GM18498 (cell line): ENCODE results near the gene SCART1.
"Not testable (repeated sequence)": the region's sequence is repeated elsewhere in the genome, so short reads cannot be mapped to it uniquely, and the experiment has no call there.

Source experiments
- ATAC-seq: cut with Tn5 transposase; IDR thresholded peaks from one replicate; pipeline ENCODE4 v1.9.1; 2021; ENCODE audit warnings: mild to moderate bottlenecking, moderate library complexity; ENCODE audit not compliant: unreplicated experiment

Gene SCART1

GRCh38 chr10:133455196-133455595 is 1.5 kb downstream of the SCART1 start:
- no peak for ATAC-seq

DNA sequence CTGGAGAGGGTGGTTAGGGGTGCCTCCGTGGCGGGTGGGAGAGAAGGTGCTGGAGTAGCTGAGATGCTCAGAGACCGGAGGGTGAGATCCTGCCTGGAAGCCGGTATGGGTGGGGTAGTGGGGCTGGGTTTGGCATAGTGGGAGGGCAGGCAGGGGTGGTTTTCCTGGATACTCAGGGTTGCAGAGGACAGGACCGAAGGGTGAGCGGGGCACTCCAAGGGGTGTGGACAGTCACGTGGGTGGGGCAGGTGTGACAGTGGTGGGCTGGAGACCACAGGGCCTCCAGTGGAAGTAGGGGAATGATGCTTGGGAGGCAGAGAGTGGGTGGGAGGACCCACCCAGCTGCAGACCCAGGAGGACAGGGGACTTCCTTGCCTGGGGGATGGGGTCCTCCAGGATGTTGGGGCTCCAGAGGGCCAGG is 1.9 kb downstream of the SCART1 start:
- ATAC-seq: no peak

DNA sequence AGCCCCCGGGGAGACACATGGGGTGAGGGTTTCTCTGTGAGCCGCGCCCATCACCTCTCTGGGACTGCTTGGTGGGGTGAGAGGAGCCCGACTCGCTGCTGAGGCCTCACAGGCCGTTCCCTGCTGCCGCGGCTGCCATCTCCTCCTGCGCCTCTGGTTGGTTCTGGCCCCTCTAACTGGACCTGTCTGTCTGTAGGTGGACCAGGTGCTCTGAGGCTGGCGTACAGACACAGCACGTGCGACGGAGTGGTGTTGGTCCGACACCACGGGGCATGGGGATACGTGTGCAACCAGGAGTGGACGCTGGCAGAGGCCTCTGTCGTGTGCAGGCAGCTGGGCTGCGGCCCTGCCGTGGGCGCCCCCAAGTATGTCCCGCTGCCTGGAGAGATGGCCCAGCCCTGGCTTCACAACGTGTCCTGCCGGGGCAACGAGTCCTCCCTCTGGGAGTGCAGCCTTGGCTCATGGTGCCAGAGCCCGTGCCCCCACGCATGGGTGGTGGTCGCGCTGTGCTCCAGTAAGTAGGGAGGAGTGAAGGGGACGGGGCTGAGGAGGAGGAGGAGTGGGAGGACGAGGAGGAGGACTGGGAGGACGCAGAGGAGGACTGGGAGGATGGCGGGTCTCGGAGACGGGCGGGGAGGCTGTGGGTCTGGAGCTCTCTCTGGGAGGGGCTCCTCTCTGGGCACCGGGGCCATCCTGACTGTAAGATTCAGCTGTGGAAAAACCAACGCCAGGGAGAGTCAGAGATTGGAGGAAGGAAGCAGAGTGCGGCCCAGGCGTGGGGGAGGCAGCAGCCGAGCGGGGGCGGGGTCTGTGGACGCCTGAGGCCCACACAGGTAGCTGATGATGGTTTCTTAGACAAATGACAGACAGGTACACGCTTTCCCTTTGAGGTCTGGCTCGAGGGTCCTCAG is 2.6 kb downstream of the SCART1 start:
- no peak for ATAC-seq

DNA sequence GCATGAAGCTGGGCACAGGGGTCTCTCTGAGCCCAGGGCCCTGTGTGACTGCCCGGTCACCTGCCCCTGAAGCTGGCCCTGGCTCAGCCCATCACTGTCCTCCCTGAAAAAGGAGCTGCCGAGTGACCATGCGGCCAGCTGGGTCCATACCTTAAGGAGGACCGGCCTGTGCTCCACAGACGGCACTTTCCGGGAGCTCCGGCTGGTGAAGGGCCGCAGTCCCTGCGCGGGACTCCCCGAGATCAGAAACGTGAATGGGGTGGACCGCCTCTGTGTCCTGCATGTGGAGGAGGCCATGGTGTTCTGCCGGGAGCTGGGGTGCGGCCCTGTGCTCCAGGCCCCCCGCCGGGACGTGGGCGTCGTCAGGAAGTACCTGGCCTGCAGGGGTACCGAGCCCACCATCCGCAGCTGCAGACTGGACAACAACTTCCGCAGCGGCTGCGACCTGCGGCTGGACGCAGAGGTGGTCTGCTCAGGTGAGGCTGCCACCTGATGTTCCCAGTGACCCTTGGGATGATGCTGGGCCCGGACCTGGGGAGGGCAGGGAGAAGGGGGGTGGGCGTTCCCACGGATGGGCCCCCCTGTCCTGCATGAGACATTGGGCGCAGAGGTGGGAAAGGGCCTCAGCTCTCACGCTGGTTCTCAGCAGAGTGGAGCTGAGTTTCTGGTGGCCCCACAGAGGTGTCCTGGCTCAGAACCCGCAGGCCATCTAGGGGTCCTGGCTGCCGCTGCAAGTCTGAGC is 3.5 kb downstream of the SCART1 start:
- no peak for ATAC-seq

DNA sequence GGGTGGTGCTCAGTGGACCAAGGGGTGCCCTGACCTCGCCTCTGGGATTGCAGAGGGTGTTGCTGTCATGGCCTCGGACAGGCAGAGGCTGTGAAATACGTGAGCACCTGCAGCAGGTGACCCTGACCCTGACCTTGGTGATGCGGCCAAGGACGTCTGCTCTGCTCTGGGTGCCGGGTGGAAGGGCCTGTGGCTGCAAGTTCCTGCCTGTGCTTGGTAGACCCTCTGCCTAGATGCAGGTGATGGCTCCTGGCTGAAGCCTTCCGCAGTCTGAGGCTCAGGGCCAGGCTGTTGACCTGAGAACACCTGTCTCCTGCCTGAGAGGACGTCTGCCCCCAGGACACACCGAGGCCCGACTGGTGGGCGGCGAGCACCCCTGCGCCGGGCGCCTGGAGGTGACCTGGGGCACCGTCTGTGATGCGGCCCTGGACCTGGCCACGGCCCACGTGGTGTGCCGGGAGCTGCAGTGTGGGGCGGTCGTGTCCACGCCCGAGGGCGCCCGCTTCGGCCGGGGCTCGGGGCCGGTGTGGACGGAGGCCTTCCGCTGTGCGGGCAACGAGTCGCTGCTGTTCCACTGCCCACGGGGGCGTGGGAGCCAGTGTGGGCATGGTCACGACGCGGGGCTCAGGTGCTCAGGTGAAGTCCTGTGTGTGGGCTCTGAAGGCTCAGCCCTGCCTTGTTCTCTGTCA is 4.4 kb downstream of the SCART1 start:
- ATAC-seq: no peak

- no peak for ATAC-seq
Measured at GRCh38 chr10:133458710-133459453, 5.1 kb downstream of the SCART1 start.

DNA sequence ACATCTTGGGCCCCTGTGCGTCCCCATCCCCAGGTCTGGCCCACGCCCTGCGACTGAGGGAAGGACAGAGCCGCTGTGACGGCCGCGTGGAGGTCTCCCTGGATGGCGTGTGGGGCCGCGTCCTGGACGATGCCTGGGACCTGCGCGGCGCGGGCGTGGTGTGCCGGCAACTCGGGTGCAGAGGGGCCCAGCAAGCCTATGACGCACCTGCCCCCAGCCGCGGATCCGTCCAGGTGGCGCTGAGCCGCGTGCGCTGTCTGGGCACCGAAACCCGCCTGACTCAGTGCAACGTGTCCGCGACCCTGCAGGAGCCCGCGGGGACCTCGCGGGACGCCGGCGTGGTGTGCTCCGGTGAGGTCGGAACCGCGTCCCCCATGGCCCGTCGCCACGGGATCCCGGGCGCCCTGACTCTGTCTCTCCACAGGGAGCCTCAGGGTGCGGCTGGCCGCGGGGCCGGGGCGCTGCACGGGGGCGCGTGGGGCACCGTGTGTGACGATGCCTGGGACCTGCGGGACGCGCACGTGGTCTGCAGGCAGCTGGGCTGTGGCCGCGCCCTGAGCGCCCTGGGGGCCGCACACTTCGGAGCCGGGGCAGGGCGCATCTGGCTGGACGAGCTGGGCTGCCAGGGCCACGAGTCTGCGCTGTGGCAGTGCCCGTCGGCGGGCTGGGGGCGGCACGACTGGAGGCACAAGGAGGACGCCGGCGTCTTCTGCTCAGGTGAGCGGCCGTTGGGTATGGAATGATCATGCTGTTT is 5.9 kb downstream of the SCART1 start:
- ATAC-seq: no peak

DNA sequence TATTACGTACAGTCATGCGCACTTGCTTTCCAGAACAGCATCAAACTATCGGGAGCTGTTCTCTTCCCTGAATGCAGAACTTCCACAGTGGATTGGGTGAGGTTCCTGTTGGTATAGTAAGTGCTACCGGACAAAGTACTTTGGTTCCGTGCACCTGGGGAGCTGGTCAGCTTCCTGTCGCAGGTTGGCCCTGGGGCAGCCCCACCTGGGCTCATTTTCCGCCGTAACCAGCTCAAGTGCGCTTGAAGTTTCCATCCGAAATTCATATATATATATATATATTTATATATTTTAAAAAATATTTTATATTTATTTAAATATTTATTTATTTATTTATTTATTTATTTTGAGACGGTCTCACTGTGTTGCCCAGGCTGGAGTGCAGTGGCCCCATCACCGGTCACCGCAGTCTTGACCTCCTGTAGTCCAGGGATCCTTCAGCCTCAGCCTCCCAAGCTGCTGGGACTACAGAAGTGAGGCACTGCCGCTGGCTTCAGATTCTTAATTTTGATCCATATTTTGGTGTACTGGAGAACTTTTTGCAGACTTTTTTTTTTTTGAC is 6.5 kb downstream of the SCART1 start:
- ATAC-seq: no peak

GRCh38 chr10:133461027-133461426 is 7.3 kb downstream of the SCART1 start:
- ATAC-seq: no peak

DNA sequence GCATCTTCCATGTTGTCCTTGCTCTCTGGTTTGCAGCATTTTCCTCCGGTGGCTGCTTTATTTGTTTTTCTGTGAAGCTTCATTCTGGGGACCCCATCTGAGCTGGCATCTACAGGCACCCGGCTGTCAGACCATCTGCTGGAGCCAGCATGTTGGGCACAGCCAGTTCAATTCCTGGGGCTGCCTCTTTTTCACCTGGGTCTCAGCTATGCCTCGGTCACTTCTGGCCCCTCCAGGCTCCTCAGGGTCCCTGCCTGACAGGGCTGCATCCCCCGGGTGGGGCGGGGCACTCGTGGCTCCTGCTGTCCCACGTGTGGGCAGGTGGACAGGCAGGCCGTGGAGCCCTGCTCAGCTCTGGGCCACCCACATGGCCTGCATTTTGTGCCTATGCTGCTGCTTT is 8.1 kb downstream of the SCART1 start:
- no peak for ATAC-seq

GRCh38 chr10:133462512-133463305 is 9.0 kb downstream of the SCART1 start:
- ATAC-seq: no peak

- ATAC-seq: no peak
Measured at GRCh38 chr10:133464582-133465031, 10.9 kb downstream of the SCART1 start.

DNA sequence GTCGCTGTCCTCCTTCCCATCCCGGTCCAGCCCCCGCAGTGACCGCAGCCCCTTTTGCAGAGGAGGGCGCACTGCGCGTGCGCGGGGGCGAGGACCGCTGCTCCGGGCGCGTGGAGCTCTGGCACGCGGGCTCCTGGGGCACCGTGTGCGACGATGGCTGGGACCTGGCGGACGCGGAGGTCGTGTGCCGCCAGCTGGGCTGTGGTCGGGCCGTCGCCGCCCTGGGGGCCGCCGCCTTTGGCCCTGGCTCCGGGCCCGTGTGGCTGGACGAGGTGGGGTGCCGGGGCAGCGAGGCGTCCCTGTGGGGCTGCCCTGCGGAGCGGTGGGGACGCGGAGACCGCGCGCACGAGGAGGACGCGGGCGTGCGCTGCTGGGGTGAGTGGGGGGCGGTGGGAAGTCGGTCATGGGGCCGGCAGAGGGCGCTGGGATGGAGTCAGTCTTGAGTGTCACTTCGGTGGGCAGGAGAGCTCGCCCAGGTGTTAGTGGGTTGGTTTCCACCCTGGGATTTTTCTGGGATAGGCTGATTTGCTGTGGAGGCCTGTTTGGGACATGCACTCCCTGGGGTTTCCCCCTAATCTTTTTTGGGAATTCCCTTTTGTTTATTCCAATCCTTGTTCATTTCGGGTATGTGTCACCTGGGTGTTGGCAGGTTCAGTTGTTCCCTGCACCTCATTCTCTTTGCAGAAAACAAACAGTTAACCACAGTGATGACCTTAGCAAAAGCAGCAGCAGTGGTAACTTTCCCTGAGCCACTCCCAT is 11.6 kb downstream of the SCART1 start:
- ATAC-seq: no peak

DNA sequence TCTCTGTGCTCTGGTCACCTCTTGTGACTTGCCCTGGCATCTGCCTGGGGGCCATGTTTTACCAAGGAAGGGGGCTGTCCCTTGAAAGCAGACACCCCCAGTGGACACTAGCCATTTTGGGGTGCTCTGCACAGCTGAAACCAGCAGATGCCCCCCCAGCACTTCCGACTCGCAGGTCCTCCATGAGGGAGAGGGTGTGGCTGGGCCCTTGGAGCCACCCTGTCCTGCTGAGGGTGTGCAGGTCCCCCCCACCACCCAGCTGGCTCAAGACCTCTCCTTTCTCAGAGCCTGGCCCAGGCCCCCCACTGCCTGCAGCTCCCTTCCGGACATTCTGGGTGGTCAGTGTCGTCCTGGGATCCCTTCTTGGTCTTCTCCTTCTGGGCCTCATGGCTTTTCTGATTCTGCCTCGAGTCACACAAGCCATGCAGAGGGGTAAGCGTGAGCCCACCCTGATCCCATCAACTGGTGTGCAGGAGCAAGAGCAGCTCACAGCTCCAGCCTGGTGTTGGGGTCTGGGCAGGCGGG is 12.3 kb downstream of the SCART1 start:
- ATAC-seq: no peak

GRCh38 chr10:133466683-133467275 is 13.0 kb downstream of the SCART1 start:
- no peak for ATAC-seq

- ATAC-seq: no peak
Measured at GRCh38 chr10:133467286-133467911, 13.7 kb downstream of the SCART1 start.

- not testable (repeated sequence) for ATAC-seq
Measured at GRCh38 chr10:133469205-133469604, 15.5 kb downstream of the SCART1 start.
